HL-60 (cell line): ENCODE data around the gene DPH3.

Experiments
- GABPA ChIP-seq: IDR thresholded peaks from 2 replicates; pipeline ENCODE4 v1.6.1; 2012; ENCODE audit warnings: low read depth
- POLR2AphosphoS5 ChIP-seq: IDR thresholded peaks from 2 replicates; pipeline ENCODE4 v1.6.1; 2012; ENCODE audit warnings: low read depth
- SPI1 ChIP-seq: IDR thresholded peaks from 2 replicates; pipeline ENCODE4 v1.6.1; 2012; ENCODE audit warnings: low read depth, mild to moderate bottlenecking, borderline replicate concordance
- TF ChIP-seq, protein P1 (sequence below): IDR thresholded peaks from 2 replicates; pipeline ENCODE4 v1.6.1; 2012; ENCODE audit warnings: low read depth; ENCODE audit not compliant: insufficient replicate concordance
- TF ChIP-seq, protein P2 (sequence below): IDR thresholded peaks from one replicate; pipeline ENCODE4 v1.5.1; 2011; ENCODE audit warnings: low read length, control low read depth, inconsistent platforms; ENCODE audit not compliant: insufficient read depth

GRCh38 chr3:16236856-16237393 lies 27.8 kb downstream of the DPH3 start:
- TF ChIP-seq GABPA (no peak), POLR2AphosphoS5 (no peak), SPI1 (no peak)
- TF ChIP-seq, protein P1, sequence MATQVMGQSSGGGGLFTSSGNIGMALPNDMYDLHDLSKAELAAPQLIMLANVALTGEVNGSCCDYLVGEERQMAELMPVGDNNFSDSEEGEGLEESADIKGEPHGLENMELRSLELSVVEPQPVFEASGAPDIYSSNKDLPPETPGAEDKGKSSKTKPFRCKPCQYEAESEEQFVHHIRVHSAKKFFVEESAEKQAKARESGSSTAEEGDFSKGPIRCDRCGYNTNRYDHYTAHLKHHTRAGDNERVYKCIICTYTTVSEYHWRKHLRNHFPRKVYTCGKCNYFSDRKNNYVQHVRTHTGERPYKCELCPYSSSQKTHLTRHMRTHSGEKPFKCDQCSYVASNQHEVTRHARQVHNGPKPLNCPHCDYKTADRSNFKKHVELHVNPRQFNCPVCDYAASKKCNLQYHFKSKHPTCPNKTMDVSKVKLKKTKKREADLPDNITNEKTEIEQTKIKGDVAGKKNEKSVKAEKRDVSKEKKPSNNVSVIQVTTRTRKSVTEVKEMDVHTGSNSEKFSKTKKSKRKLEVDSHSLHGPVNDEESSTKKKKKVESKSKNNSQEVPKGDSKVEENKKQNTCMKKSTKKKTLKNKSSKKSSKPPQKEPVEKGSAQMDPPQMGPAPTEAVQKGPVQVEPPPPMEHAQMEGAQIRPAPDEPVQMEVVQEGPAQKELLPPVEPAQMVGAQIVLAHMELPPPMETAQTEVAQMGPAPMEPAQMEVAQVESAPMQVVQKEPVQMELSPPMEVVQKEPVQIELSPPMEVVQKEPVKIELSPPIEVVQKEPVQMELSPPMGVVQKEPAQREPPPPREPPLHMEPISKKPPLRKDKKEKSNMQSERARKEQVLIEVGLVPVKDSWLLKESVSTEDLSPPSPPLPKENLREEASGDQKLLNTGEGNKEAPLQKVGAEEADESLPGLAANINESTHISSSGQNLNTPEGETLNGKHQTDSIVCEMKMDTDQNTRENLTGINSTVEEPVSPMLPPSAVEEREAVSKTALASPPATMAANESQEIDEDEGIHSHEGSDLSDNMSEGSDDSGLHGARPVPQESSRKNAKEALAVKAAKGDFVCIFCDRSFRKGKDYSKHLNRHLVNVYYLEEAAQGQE = no peak
- TF ChIP-seq, protein P2, sequence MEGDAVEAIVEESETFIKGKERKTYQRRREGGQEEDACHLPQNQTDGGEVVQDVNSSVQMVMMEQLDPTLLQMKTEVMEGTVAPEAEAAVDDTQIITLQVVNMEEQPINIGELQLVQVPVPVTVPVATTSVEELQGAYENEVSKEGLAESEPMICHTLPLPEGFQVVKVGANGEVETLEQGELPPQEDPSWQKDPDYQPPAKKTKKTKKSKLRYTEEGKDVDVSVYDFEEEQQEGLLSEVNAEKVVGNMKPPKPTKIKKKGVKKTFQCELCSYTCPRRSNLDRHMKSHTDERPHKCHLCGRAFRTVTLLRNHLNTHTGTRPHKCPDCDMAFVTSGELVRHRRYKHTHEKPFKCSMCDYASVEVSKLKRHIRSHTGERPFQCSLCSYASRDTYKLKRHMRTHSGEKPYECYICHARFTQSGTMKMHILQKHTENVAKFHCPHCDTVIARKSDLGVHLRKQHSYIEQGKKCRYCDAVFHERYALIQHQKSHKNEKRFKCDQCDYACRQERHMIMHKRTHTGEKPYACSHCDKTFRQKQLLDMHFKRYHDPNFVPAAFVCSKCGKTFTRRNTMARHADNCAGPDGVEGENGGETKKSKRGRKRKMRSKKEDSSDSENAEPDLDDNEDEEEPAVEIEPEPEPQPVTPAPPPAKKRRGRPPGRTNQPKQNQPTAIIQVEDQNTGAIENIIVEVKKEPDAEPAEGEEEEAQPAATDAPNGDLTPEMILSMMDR = no peak
